DOHH2 (cell line): ENCODE measurements around the gene HELLS.

ENCODE experiments used
- EZH2phosphoT487 ChIP-seq: fragments of 200-600 bp; sonication (generic); IDR thresholded peaks from 2 replicates; pipeline ENCODE4 v1.6.1; 2017; ENCODE audit warnings: borderline replicate concordance, mild to moderate bottlenecking, antibody characterized with exemption, low read length, moderate library complexity, mixed read lengths
- TF ChIP-seq, protein P1 (sequence below): fragments of 200-600 bp; sonication (generic); IDR thresholded peaks from one replicate; pipeline ENCODE4 v1.5.1; 2014; ENCODE audit warnings: antibody characterized with exemption, mild to moderate bottlenecking, low read depth, low read length; ENCODE audit not compliant: poor library complexity, severe bottlenecking

DNA sequence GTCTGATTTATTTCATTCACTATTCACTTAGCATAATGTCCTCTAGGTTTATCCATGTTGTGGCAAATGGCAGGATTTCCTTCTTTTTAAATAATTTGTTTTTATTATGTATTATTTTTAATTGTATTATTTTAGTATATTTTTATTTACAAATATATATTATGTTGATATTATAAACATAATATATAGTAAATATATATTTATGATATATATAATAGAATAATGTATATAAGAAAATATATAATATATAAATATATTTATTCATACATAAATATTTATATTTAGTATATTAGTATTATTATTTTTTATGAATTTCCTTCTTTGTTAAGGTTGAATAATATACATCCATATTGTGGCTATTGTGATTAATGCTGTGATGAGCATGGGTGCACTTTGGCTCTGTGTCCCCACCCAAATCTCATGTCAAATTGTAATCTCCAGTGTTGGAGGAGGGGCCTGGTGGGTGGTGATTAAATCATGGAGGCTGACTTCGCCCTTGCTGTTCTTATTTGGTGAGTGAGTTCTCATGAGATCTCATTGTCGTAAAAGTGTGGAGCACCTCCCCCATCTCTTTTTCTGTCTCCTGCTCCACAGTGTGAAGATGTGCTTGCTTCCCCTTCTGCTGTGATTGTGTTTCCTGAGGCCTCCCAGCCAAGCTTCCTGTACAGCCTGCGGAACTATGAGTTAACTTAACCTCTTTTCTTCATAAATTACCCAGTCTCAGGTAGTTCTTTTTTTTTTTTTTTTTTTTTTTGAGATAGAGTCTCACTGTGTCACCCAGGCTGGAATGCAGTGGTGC lies 85.7 kb downstream of the HELLS start:
- TF ChIP-seq, protein P1, sequence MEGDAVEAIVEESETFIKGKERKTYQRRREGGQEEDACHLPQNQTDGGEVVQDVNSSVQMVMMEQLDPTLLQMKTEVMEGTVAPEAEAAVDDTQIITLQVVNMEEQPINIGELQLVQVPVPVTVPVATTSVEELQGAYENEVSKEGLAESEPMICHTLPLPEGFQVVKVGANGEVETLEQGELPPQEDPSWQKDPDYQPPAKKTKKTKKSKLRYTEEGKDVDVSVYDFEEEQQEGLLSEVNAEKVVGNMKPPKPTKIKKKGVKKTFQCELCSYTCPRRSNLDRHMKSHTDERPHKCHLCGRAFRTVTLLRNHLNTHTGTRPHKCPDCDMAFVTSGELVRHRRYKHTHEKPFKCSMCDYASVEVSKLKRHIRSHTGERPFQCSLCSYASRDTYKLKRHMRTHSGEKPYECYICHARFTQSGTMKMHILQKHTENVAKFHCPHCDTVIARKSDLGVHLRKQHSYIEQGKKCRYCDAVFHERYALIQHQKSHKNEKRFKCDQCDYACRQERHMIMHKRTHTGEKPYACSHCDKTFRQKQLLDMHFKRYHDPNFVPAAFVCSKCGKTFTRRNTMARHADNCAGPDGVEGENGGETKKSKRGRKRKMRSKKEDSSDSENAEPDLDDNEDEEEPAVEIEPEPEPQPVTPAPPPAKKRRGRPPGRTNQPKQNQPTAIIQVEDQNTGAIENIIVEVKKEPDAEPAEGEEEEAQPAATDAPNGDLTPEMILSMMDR = no peak
- TF ChIP-seq EZH2phosphoT487 = no peak
